ENCODE measurements around the gene CRHR1.

The CRHR1 gene

GRCh38 chr17:45847101-45847500 lies 63.0 kb downstream of the CRHR1 start:
- Mint-ChIP-seq H3K4me3 (no peak overlapping the region), H3K27ac (ENCODE audit: low read depth) (no peak overlapping the region), H3K36me3 (ENCODE audit: insufficient read depth) (no peaks in the 10 kb centered on the region), H3K9me3 (no peaks in the 10 kb centered on the region), H3K27me3 (peaks cover 23% of the 10 kb centered on the region), H3K4me1 (no peaks in the 10 kb centered on the region)
- ATAC-seq (replicated peaks; ENCODE audit: extremely low read depth, poor library complexity, severe bottlenecking) (no peak), DNase-seq (ENCODE audit: low spot score in 2 of 2) (no peak)

- no peak overlapping the region for H3K4me3 Mint-ChIP-seq
- no peak for DNase-seq (ENCODE audit: low spot score in 2 of 2)
- H3K36me3 Mint-ChIP-seq (ENCODE audit: insufficient read depth): no peaks in the 10 kb centered on the region
- H3K4me1 Mint-ChIP-seq: peaks cover 4% of the 10 kb centered on the region
- no peaks in the 10 kb centered on the region for H3K9me3 Mint-ChIP-seq
- H3K27me3 Mint-ChIP-seq: peaks cover 23% of the 10 kb centered on the region
- no peak for ATAC-seq (replicated peaks; ENCODE audit: extremely low read depth, poor library complexity, severe bottlenecking)
- H3K27ac Mint-ChIP-seq (ENCODE audit: low read depth): no peak overlapping the region
These were observed 63.6 kb downstream of the CRHR1 start for GRCh38 chr17:45847747-45848146.

DNA sequence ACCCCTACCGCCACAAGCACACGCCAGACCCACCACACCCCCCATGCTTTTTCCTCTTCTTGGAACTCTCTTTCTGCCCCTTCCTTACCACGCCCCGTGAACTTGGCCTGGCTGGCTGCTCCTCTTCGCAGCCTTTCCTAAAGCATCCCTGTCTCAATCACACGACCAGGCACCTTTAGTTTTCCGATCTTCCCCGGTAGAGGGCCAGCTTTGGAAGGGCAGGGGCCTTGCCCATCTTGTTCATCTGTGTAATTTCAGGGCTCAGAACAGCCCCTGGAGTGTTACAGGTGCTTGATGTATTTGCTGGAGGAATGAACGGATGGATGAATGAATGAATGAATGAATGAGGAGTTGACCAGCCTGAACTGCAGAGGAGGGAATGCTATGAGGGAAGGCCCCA lies 64.3 kb downstream of the CRHR1 start:
- DNase-seq (ENCODE audit: low spot score in 2 of 2) (no peak), ATAC-seq (replicated peaks; ENCODE audit: extremely low read depth, poor library complexity, severe bottlenecking) (no peak)
- Mint-ChIP-seq H3K27me3 (peaks cover 23% of the 10 kb centered on the region), H3K4me1 (peaks cover 4% of the 10 kb centered on the region), H3K9me3 (no peaks in the 10 kb centered on the region), H3K4me3 (no peak overlapping the region), H3K36me3 (ENCODE audit: insufficient read depth) (no peaks in the 10 kb centered on the region), H3K27ac (ENCODE audit: low read depth) (no peak overlapping the region)

- DNase-seq (ENCODE audit: low spot score in 2 of 2) (no peak), ATAC-seq (replicated peaks; ENCODE audit: extremely low read depth, poor library complexity, severe bottlenecking) (no peak)
- no peak overlapping the region for H3K4me3 Mint-ChIP-seq
- H3K27ac Mint-ChIP-seq (ENCODE audit: low read depth): no peak overlapping the region
- H3K9me3 Mint-ChIP-seq: no peaks in the 10 kb centered on the region
- H3K27me3 Mint-ChIP-seq: peaks cover 26% of the 10 kb centered on the region
- H3K36me3 Mint-ChIP-seq (ENCODE audit: insufficient read depth): no peaks in the 10 kb centered on the region
- peaks cover 4% of the 10 kb centered on the region for H3K4me1 Mint-ChIP-seq
These were observed 64.9 kb downstream of the CRHR1 start for GRCh38 chr17:45848868-45849535.

- ATAC-seq (replicated peaks; ENCODE audit: extremely low read depth, poor library complexity, severe bottlenecking): no peak
- H3K4me1 Mint-ChIP-seq: peaks cover 4% of the 10 kb centered on the region
- H3K36me3 Mint-ChIP-seq (ENCODE audit: insufficient read depth): no peaks in the 10 kb centered on the region
- H3K27ac Mint-ChIP-seq (ENCODE audit: low read depth): no peak overlapping the region
- no peak overlapping the region for H3K4me3 Mint-ChIP-seq
- no peak for DNase-seq (ENCODE audit: low spot score in 2 of 2)
- no peaks in the 10 kb centered on the region for H3K9me3 Mint-ChIP-seq
- H3K27me3 Mint-ChIP-seq: peaks cover 31% of the 10 kb centered on the region
These were observed 65.4 kb downstream of the CRHR1 start for GRCh38 chr17:45849536-45849990.

GRCh38 chr17:45850011-45850410 lies 65.9 kb downstream of the CRHR1 start:
- Mint-ChIP-seq H3K4me1 (peaks cover 4% of the 10 kb centered on the region), H3K36me3 (ENCODE audit: insufficient read depth) (no peaks in the 10 kb centered on the region), H3K27ac (ENCODE audit: low read depth) (no peak overlapping the region), H3K9me3 (no peaks in the 10 kb centered on the region), H3K4me3 (no peak overlapping the region), H3K27me3 (peaks cover 36% of the 10 kb centered on the region)
- no peak for ATAC-seq (replicated peaks; ENCODE audit: extremely low read depth, poor library complexity, severe bottlenecking)
- no peak for DNase-seq (ENCODE audit: low spot score in 2 of 2)

GRCh38 chr17:45850468-45850867 lies 66.3 kb downstream of the CRHR1 start:
- Mint-ChIP-seq H3K27ac (ENCODE audit: low read depth) (no peak overlapping the region), H3K36me3 (ENCODE audit: insufficient read depth) (no peaks in the 10 kb centered on the region), H3K27me3 (peaks cover 40% of the 10 kb centered on the region), H3K9me3 (no peaks in the 10 kb centered on the region), H3K4me1 (peaks cover 4% of the 10 kb centered on the region), H3K4me3 (no peak overlapping the region)
- ATAC-seq (replicated peaks; ENCODE audit: extremely low read depth, poor library complexity, severe bottlenecking) (no peak), DNase-seq (ENCODE audit: low spot score in 2 of 2) (no peak)

DNA sequence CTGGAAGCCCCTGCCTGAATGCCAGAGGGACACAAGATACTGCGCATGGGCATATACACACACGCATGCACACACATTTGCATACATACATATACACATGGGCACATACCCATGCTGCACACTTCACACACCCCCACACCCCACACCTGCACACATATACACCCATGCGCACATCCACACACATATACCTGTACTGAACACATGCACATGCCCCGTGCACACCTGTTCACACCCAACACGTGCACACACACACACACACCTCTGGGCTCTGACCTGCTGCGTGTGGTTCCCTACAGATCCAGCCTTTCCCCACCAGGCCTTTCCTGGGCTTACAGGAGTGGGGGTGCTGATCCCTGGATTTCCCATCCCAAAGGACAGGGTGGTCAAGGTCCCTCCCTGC lies 66.9 kb downstream of the CRHR1 start:
- Mint-ChIP-seq H3K9me3 (no peaks in the 10 kb centered on the region), H3K27me3 (peaks cover 42% of the 10 kb centered on the region), H3K27ac (ENCODE audit: low read depth) (no peak overlapping the region), H3K4me3 (no peak overlapping the region), H3K4me1 (peaks cover 4% of the 10 kb centered on the region), H3K36me3 (ENCODE audit: insufficient read depth) (no peaks in the 10 kb centered on the region)
- ATAC-seq (replicated peaks; ENCODE audit: extremely low read depth, poor library complexity, severe bottlenecking): no peak
- no peak for DNase-seq (ENCODE audit: low spot score in 2 of 2)

- no peak overlapping the region for H3K4me3 Mint-ChIP-seq
- H3K36me3 Mint-ChIP-seq (ENCODE audit: insufficient read depth): no peaks in the 10 kb centered on the region
- peaks cover 41% of the 10 kb centered on the region for H3K27me3 Mint-ChIP-seq
- H3K9me3 Mint-ChIP-seq: no peaks in the 10 kb centered on the region
- H3K4me1 Mint-ChIP-seq: peaks cover 4% of the 10 kb centered on the region
- no peak for ATAC-seq (replicated peaks; ENCODE audit: extremely low read depth, poor library complexity, severe bottlenecking)
- DNase-seq (ENCODE audit: low spot score in 2 of 2): no peak
- no peak overlapping the region for H3K27ac Mint-ChIP-seq (ENCODE audit: low read depth)
These were observed 67.3 kb downstream of the CRHR1 start for GRCh38 chr17:45851464-45851863.

DNA sequence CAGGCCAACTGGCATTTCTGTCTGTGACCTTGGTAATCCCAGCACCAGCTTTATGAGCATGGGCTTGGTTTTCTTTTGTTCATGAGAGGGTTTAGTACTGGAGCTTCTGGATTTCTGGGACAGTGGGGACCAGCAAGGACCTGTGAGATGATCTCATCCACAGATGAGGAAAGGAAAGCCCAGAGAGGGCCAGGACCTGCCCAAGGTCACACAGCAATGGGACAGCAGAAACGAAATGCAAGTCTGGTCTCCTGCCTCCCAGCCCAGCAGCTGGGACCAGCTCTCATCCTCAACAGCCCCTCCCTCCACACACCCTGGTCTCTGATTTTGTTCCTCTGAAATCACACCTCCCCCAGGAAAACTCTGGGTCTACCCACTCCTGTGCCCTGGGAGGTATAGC lies 67.8 kb downstream of the CRHR1 start:
- peaks cover 4% of the 10 kb centered on the region for H3K4me1 Mint-ChIP-seq
- no peaks in the 10 kb centered on the region for H3K36me3 Mint-ChIP-seq (ENCODE audit: insufficient read depth)
- peaks cover 39% of the 10 kb centered on the region for H3K27me3 Mint-ChIP-seq
- H3K9me3 Mint-ChIP-seq: no peaks in the 10 kb centered on the region
- DNase-seq (ENCODE audit: low spot score in 2 of 2) (no peak), ATAC-seq (replicated peaks; ENCODE audit: extremely low read depth, poor library complexity, severe bottlenecking) (no peak)
- no peak overlapping the region for H3K4me3 Mint-ChIP-seq
- H3K27ac Mint-ChIP-seq (ENCODE audit: low read depth): no peak overlapping the region

GRCh38 chr17:45852535-45853297 lies 68.6 kb downstream of the CRHR1 start:
- peaks cover 4% of the 10 kb centered on the region for H3K4me1 Mint-ChIP-seq
- ATAC-seq (replicated peaks; ENCODE audit: extremely low read depth, poor library complexity, severe bottlenecking): no peak
- no peak overlapping the region for H3K4me3 Mint-ChIP-seq
- no peaks in the 10 kb centered on the region for H3K9me3 Mint-ChIP-seq
- H3K36me3 Mint-ChIP-seq (ENCODE audit: insufficient read depth): no peaks in the 10 kb centered on the region
- no peak overlapping the region for H3K27ac Mint-ChIP-seq (ENCODE audit: low read depth)
- peak; percentile 32 to 47 for DNase-seq (ENCODE audit: low spot score in 2 of 2)
- H3K27me3 Mint-ChIP-seq: peaks cover 42% of the 10 kb centered on the region

DNA sequence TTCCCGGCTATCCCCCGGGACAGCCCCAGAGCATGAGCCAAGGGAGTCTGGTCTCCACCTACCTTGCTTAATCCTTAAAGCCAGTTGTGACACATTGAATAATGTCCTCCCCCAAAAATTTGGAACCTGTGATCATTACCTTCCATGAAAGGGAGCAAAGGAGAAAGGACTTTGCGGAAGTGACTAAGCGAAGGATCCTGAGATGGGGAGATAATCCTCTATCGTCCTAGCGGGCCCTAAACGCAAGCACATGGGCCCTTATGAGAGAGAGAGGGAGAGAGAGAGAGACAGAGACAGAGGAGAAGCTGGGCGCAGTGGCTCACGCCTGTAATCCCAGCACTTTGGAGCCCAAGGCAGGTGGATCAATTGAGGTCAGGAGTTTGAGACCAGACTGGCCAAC lies 70.1 kb downstream of the CRHR1 start:
- no peaks in the 10 kb centered on the region for H3K9me3 Mint-ChIP-seq
- H3K4me3 Mint-ChIP-seq: no peak overlapping the region
- ATAC-seq (replicated peaks; ENCODE audit: extremely low read depth, poor library complexity, severe bottlenecking) (no peak), DNase-seq (ENCODE audit: low spot score in 2 of 2) (no peak)
- H3K27me3 Mint-ChIP-seq: peaks cover 54% of the 10 kb centered on the region
- H3K36me3 Mint-ChIP-seq (ENCODE audit: insufficient read depth): no peaks in the 10 kb centered on the region
- H3K4me1 Mint-ChIP-seq: peaks cover 4% of the 10 kb centered on the region
- H3K27ac Mint-ChIP-seq (ENCODE audit: low read depth): no peak overlapping the region

- ATAC-seq (replicated peaks; ENCODE audit: extremely low read depth, poor library complexity, severe bottlenecking) (no peak), DNase-seq (ENCODE audit: low spot score in 2 of 2) (no peak)
- Mint-ChIP-seq H3K36me3 (ENCODE audit: insufficient read depth) (no peaks in the 10 kb centered on the region), H3K9me3 (no peaks in the 10 kb centered on the region), H3K27ac (ENCODE audit: low read depth) (no peak overlapping the region), H3K4me1 (peaks cover 4% of the 10 kb centered on the region), H3K4me3 (no peak overlapping the region), H3K27me3 (peaks cover 55% of the 10 kb centered on the region)
These were observed 71.7 kb downstream of the CRHR1 start for GRCh38 chr17:45855691-45856336.
